Measurements from ENCODE around the gene CDKN2B-AS1. TPM values are rescaled to one million over a fixed set of nuclear protein-coding genes. Genes with fewer than 3 reads are reported as not detected.

CDKN2B-AS1 gene
- total RNA-seq, 1 experiment from 2014 or later = not detected

DNA sequence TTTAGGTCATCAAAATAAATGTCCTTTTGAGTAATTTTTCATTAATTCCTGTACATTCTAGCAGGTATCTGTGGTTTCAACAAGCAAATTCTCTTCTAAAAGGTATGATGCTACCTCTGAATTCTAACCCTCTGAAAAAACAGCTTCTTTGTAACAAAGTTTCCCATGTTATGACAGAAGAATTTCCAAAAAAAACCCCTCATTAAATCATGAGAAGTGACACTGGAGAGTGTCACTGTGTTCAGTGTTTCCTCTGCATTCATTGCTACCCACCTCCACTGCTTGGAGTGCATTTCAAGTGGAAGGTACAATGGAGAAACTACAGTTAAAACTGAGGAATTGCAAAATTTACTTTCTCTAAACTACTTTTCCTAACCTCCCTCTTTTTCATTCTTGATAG lies 10.5 kb upstream of the CDKN2B-AS1 start:
- H3K56ac ChIP-seq (ENCODE audit: insufficient read length, low read depth, low read length) = no peak overlapping the region
- no peaks in the 10 kb centered on the region for H3K9me3 ChIP-seq (ENCODE audit: control insufficient read depth, low read depth, low read length)
- H3K4me1 Mint-ChIP-seq = peaks cover 0 to 7% of the 10 kb centered on the region in 2 experiments; a peak in 2 of 4 replicates
- H3K18ac ChIP-seq (ENCODE audit: insufficient read length, low read depth, low read length) = no peak overlapping the region
- no peak overlapping the region for H2AK5ac ChIP-seq (ENCODE audit: insufficient read length, low read length)
- H3K79me1 ChIP-seq (ENCODE audit: insufficient read depth, low read depth, low read length, poor library complexity, severe bottlenecking) = no peaks in the 10 kb centered on the region
- no peak overlapping the region for H4K91ac ChIP-seq (ENCODE audit: insufficient read length, low read depth, low read length)
- H2BK5ac ChIP-seq (ENCODE audit: insufficient read length, low read length) = no peak overlapping the region
- H3K4ac ChIP-seq (ENCODE audit: low read depth, low read length) = no peak overlapping the region
- H3K9ac ChIP-seq (ENCODE audit: extremely low read depth, insufficient read length, low read length) = no peak overlapping the region
- peaks cover 0 to 2% of the 10 kb centered on the region in 2 experiments; a peak in 2 of 5 replicates for H3K9me3 Mint-ChIP-seq
- no peaks in the 10 kb centered on the region for H4K20me1 ChIP-seq (ENCODE audit: control insufficient read depth, insufficient read depth, insufficient read length)
- H4K5ac ChIP-seq (ENCODE audit: insufficient read length, low read depth, low read length) = no peak overlapping the region
- no peak overlapping the region for H3K14ac ChIP-seq (ENCODE audit: insufficient read depth, low read length)
- no peak for TF ChIP-seq CTCF (conservative IDR thresholded peaks at IDR 0.05)
- no peak overlapping the region for H2BK120ac ChIP-seq (ENCODE audit: low read depth, low read length, poor library complexity, severe bottlenecking)
- no peak overlapping the region for H3K4me2 ChIP-seq (ENCODE audit: insufficient read depth, insufficient read length, low read length)
- H2BK12ac ChIP-seq (ENCODE audit: insufficient read length, low read depth, low read length) = no peak overlapping the region
- H4K8ac ChIP-seq (replicated peaks; ENCODE audit: insufficient read length, low read depth, low read length) = no peak overlapping the region
- H3K4me1 ChIP-seq (ENCODE audit: insufficient read depth, low read length) = no peaks in the 10 kb centered on the region; the same call in 1 of the 2 replicates
- H3K23ac ChIP-seq (ENCODE audit: insufficient read length, low read depth, low read length) = no peak overlapping the region
- no peaks in the 10 kb centered on the region for H3K23me2 ChIP-seq (ENCODE audit: insufficient read length, low read depth, low read length, poor library complexity, severe bottlenecking)
- H3K4me3 Mint-ChIP-seq = no peak overlapping the region
- no peaks in the 10 kb centered on the region for H3K79me2 ChIP-seq (ENCODE audit: insufficient read depth, low read length)
- H2AFZ ChIP-seq (ENCODE audit: low read length) = no peak overlapping the region
- H3K27ac ChIP-seq (ENCODE audit: insufficient read length, low read depth, low read length) = no peak overlapping the region
- H3K36me3 Mint-ChIP-seq (ENCODE audit: insufficient read depth in 1 of 3, low read depth in 3 of 3) = no peaks in the 10 kb centered on the region
- no peak for DNase-seq
- no peak overlapping the region for H3T11ph ChIP-seq (ENCODE audit: low read length)
- peaks cover 96% of the 10 kb centered on the region for H3K27me3 Mint-ChIP-seq (ENCODE audit: low read depth)
- H2BK15ac ChIP-seq (ENCODE audit: low read depth, low read length) = no peak overlapping the region
- H2BK20ac ChIP-seq (ENCODE audit: low read depth, low read length, poor library complexity, severe bottlenecking) = no peak overlapping the region
- peaks cover 32% of the 10 kb centered on the region for H3K27me3 ChIP-seq (ENCODE audit: insufficient read depth, low read length)
- no peak overlapping the region for H3K27ac Mint-ChIP-seq

All from H9 (cell line).